Left renal cortex interstitium (tissue), 4 donors: ENCODE results near the gene HUNK. TPM values are rescaled to one million over a fixed set of nuclear protein-coding genes. Genes with fewer than 3 reads are reported as not detected.
"Not testable (repeated sequence)": the region's sequence is repeated elsewhere in the genome, so short reads cannot be mapped to it uniquely, and the experiment has no call there.

Experiments used
- DNase-seq, 4 donors: peaks; one replicate each; pipeline ENCODE4 v3.0.0-alpha.2; 2013; ENCODE audit warnings: low read depth in 4 of 4, low spot score in 2 of 4, missing footprints in 1 of 4
- polyA plus RNA-seq, 4 donors: library from polyadenylated mRNA; unstranded; fragments of 120-200 nt; gene quantifications; one replicate each; pipeline ENCODE4 v1.2.1, GENCODE V29; 2013; ENCODE audit not compliant: insufficient read length in 4 of 4

The HUNK gene
- polyA plus RNA-seq, 4 donors = 16.1 to 20.8 (median 17.8) TPM

DNA sequence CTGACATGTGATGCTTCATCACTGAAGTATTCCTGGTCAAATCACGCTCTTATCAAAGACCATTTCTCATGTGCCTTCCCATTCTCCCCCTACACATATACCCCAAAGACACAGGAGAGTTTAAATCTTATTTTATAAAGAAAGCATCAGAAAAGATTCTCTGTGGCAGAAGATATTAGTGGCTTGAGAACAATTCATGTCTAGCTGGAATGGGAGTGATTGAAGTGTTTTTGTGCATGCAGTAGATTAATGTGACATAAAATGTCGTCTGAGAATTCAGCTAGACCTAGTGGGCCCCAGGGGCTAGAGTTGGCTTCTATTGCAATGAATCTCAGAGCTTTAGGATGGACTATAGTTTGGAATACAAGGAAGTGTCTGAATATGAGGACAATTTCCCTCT is 163.9 kb downstream of the HUNK start:
- no peak for DNase-seq

DNA sequence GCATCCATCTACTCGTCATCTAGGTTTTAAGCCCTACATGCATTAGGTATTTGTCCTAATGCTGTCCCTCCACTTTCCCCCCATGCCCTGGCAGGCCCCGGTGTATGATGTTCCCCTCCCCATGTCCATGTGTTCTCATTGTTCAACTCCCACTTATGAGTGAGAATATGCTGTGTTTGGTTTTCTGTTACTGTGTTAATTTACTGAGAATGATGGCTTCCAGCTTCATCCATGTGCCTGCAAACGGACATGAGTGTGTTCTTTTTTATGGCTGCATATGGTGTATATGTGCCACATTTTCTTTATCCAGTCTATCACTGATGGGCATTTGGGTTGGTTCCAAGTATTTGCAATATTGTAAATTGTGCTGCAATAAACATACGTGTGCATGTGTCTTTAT is 165.9 kb downstream of the HUNK start:
- DNase-seq = not testable (repeated sequence)

DNA sequence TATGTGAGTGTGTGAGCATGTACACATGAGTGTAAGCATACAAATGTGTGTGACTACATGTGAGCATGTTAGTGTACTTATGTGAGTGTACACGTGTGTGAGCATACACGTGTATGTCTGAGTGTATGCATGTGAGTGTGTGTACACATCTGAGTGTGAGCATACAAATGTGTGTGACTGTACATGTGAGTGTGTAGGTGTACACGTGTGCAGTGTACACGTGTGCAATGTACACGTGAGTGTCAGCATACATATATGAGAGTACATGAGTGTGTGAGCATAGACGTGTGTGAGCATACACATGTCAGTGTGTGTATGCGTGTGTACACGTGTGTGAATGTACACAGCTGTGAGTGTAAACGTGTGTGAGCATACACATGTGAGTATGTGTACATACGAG is 170.6 kb downstream of the HUNK start:
- no peak for DNase-seq

DNA sequence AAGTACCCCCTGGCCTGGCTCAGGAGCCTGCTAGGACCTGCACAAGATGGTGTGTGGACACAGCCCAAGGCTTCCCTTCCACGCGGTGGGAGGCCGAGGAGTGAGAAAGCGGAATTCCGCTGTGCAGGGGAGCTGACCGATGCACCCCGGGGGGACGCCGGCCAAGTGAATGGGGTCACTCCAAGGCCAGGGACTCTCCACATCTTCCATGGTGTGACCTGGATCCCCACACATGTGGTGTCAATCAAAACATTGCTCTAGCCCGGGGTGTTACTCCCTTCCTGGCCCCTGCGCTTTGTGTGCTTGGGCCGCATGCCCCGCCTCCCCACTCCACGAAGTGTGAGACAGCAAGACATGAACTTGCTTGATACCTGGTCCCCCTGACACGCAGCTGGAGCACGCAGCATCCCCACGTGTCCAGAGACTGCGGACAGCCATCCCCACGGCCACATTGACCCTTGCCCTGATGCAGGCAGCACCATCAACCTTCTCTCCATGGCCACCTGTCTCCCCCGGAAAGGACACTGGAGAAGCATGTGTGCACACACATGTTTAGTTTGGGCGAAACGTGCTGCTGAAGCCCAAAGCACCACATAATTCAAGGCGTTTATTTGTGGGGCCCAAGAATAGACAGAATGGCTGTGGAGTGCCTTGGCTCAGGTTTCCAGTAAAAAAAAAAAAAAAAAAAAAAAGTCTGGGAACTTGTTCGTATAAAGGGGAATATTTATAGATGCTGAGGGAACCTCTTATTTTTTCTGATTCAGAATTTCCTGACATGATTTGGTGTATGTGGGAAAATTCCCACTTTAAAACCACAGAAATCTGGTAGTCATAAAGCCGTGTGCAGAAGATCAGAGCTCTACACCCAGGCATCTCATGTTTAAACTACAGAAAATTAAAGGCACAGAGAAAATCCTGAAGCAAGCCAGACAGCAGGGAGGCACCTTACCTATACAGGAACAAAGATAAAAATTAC is 171.7 kb downstream of the HUNK start:
- peak in 1 of 4 donors; percentile 21 for DNase-seq

DNA sequence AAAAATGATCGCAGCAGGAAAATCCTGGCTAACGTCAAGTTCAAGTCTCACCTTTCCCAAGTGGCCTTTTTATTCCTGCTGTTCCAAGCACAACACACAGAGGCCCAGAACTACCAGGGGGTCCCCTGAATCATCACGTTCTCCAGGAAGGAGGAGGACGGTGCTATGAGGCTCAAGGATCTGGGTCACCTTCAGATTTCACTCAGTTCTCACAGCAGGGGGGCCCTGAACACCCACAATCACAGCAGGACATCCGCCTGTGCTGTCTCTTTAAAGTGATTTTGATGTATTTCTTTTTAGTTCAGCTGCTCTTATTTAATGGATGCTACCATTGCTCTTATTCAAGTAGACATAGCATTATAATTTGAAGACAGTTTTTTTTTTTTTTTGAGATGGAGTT is 173.4 kb downstream of the HUNK start:
- no peak for DNase-seq

DNA sequence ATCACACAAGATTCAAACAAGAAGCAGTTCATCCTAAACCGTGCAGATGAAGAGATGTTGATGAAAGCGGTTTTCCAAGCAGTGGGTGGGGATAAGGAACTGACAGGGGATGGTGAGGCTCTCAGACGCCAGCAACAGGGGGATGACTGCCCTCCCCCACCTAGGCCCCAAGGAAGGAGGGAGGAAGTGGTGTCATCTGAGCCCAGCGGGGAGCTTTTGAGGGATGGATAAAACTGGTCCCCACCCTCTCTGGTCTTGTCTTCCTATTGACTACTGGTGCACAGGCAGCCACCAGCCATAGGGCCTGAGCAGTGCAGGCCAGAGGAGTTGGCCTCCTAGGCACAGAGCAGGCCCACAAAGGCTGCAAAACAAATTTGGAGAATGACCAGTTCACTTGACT is 175.5 kb downstream of the HUNK start:
- DNase-seq = no peak

Other genes with a start within 250 kb of the HUNK start
- gene SOD1, start 213.3 kb upstream of the HUNK start, polyA plus RNA-seq = 100 to 1,000 TPM; 241 to 316 (median 266) TPM
- 10 to 100 TPM; 30.2 to 44.3 (median 37.3) TPM for gene SCAF4, start 140.9 kb upstream of the HUNK start, polyA plus RNA-seq